HG03064 (cell line): ENCODE results near the gene FRAS1.
"Not testable (repeated sequence)": the region's sequence is repeated elsewhere in the genome, so short reads cannot be mapped to it uniquely, and the experiment has no call there.

Source experiments
- ATAC-seq: cut with Tn5 transposase; IDR thresholded peaks from one replicate; pipeline ENCODE4 v1.9.1; 2021; ENCODE audit warnings: low read depth; ENCODE audit not compliant: unreplicated experiment

The FRAS1 gene

GRCh38 chr4:78528327-78528726 is 471.2 kb downstream of the FRAS1 start:
- no peak for ATAC-seq

- no peak for ATAC-seq
Observed at GRCh38 chr4:78529569-78530209, 472.6 kb downstream of the FRAS1 start.

GRCh38 chr4:78532046-78532445 is 474.9 kb downstream of the FRAS1 start:
- ATAC-seq = no peak

- no peak for ATAC-seq
Observed at GRCh38 chr4:78533854-78534253, 476.7 kb downstream of the FRAS1 start.

- no peak for ATAC-seq
Observed at GRCh38 chr4:78534286-78534955, 477.3 kb downstream of the FRAS1 start.

GRCh38 chr4:78542373-78542772 is 485.2 kb downstream of the FRAS1 start:
- no peak for ATAC-seq

- ATAC-seq = no peak
Observed at GRCh38 chr4:78543424-78544125, 486.5 kb downstream of the FRAS1 start.

- ATAC-seq = no peak
Observed at GRCh38 chr4:78544678-78545077, 487.6 kb downstream of the FRAS1 start.

- ATAC-seq = no peak
Observed at GRCh38 chr4:78545275-78546246, 488.4 kb downstream of the FRAS1 start.

- ATAC-seq = not testable (repeated sequence)
Observed at GRCh38 chr4:78547899-78548298, 490.8 kb downstream of the FRAS1 start.

GRCh38 chr4:78548889-78549288 is 491.8 kb downstream of the FRAS1 start:
- not testable (repeated sequence) for ATAC-seq

GRCh38 chr4:78551420-78552351 is 494.6 kb downstream of the FRAS1 start, which contains the start of gene ANXA3:
Gene ANXA3 (plus strand): TSS chr4:78551770. CDS start chr4:78554474, 2,704 bp downstream.
- ATAC-seq = no peak

GRCh38 chr4:78552389-78553042 is 495.4 kb downstream of the FRAS1 start:
- ATAC-seq = no peak

- ATAC-seq = no peak
Observed at GRCh38 chr4:78553043-78553396, 495.9 kb downstream of the FRAS1 start.

- ATAC-seq = no peak
Observed at GRCh38 chr4:78553529-78554060, 496.5 kb downstream of the FRAS1 start.

- ATAC-seq = no peak
Observed at GRCh38 chr4:78556665-78557064, 499.5 kb downstream of the FRAS1 start.

- no peak for ATAC-seq
Observed at GRCh38 chr4:78557841-78558240, 500.7 kb downstream of the FRAS1 start.

- ATAC-seq = no peak
Observed at GRCh38 chr4:78558410-78558809, 501.3 kb downstream of the FRAS1 start.
